ENCODE results near the gene FAM131B.

Gene FAM131B

GRCh38 chr7:143367972-143368371 is 5.5 kb upstream of the FAM131B start:
- TF ChIP-seq, protein P1, sequence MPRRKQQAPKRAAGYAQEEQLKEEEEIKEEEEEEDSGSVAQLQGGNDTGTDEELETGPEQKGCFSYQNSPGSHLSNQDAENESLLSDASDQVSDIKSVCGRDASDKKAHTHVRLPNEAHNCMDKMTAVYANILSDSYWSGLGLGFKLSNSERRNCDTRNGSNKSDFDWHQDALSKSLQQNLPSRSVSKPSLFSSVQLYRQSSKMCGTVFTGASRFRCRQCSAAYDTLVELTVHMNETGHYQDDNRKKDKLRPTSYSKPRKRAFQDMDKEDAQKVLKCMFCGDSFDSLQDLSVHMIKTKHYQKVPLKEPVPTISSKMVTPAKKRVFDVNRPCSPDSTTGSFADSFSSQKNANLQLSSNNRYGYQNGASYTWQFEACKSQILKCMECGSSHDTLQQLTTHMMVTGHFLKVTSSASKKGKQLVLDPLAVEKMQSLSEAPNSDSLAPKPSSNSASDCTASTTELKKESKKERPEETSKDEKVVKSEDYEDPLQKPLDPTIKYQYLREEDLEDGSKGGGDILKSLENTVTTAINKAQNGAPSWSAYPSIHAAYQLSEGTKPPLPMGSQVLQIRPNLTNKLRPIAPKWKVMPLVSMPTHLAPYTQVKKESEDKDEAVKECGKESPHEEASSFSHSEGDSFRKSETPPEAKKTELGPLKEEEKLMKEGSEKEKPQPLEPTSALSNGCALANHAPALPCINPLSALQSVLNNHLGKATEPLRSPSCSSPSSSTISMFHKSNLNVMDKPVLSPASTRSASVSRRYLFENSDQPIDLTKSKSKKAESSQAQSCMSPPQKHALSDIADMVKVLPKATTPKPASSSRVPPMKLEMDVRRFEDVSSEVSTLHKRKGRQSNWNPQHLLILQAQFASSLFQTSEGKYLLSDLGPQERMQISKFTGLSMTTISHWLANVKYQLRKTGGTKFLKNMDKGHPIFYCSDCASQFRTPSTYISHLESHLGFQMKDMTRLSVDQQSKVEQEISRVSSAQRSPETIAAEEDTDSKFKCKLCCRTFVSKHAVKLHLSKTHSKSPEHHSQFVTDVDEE (CRISPR knock-in tag; IDR thresholded peaks at IDR 0.05) = no peak
- TF ChIP-seq, protein P2, sequence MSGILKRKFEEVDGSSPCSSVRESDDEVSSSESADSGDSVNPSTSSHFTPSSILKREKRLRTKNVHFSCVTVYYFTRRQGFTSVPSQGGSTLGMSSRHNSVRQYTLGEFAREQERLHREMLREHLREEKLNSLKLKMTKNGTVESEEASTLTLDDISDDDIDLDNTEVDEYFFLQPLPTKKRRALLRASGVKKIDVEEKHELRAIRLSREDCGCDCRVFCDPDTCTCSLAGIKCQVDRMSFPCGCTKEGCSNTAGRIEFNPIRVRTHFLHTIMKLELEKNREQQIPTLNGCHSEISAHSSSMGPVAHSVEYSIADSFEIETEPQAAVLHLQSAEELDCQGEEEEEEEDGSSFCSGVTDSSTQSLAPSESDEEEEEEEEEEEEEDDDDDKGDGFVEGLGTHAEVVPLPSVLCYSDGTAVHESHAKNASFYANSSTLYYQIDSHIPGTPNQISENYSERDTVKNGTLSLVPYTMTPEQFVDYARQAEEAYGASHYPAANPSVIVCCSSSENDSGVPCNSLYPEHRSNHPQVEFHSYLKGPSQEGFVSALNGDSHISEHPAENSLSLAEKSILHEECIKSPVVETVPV (CRISPR knock-in tag; IDR thresholded peaks at IDR 0.05) = no peak
- TF ChIP-seq OSR1 (CRISPR knock-in tag; IDR thresholded peaks at IDR 0.05) (no peak), ESRRG (CRISPR knock-in tag; IDR thresholded peaks at IDR 0.05) (no peak), CSDC2 (CRISPR knock-in tag; IDR thresholded peaks at IDR 0.05) (no peak), PPARA (CRISPR knock-in tag; IDR thresholded peaks at IDR 0.05; ENCODE audit: borderline replicate concordance) (no peak), ZC3H10 (CRISPR knock-in tag; IDR thresholded peaks at IDR 0.05) (no peak), BACH2 (CRISPR knock-in tag; IDR thresholded peaks at IDR 0.05; ENCODE audit: borderline replicate concordance) (no peak), ZNF70 (CRISPR knock-in tag; IDR thresholded peaks at IDR 0.05) (no peak), ZFP30 (CRISPR knock-in tag; IDR thresholded peaks at IDR 0.05) (no peak), PATZ1 (CRISPR knock-in tag; IDR thresholded peaks at IDR 0.05; ENCODE audit: borderline replicate concordance) (no peak)
- TF ChIP-seq, protein P3, sequence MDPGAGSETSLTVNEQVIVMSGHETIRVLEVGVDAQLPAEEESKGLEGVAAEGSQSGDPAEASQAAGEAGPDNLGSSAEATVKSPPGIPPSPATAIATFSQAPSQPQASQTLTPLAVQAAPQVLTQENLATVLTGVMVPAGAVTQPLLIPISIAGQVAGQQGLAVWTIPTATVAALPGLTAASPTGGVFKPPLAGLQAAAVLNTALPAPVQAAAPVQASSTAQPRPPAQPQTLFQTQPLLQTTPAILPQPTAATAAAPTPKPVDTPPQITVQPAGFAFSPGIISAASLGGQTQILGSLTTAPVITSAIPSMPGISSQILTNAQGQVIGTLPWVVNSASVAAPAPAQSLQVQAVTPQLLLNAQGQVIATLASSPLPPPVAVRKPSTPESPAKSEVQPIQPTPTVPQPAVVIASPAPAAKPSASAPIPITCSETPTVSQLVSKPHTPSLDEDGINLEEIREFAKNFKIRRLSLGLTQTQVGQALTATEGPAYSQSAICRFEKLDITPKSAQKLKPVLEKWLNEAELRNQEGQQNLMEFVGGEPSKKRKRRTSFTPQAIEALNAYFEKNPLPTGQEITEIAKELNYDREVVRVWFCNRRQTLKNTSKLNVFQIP (CRISPR knock-in tag; IDR thresholded peaks at IDR 0.05; ENCODE audit: borderline replicate concordance, low read depth) = no peak
- ATAC-seq = peak; percentile 66

GRCh38 chr7:143363016-143363937 is 764 bp upstream of the FAM131B start:
- ATAC-seq = peak; percentile 2; the same call in 2 of the 3 replicates
- TF ChIP-seq ESRRG (CRISPR knock-in tag; IDR thresholded peaks at IDR 0.05) (no peak), CSDC2 (CRISPR knock-in tag; IDR thresholded peaks at IDR 0.05) (no peak), PPARA (CRISPR knock-in tag; IDR thresholded peaks at IDR 0.05; ENCODE audit: borderline replicate concordance) (no peak), ARNTL (CRISPR knock-in tag; IDR thresholded peaks at IDR 0.05; ENCODE audit: borderline replicate concordance, low read depth) (no peak), RARB (CRISPR knock-in tag; IDR thresholded peaks at IDR 0.05) (no peak), TCF4 (CRISPR knock-in tag; IDR thresholded peaks at IDR 0.05; ENCODE audit: borderline replicate concordance) (no peak), SNAI2 (CRISPR knock-in tag; IDR thresholded peaks at IDR 0.05) (no peak), ZFP3 (CRISPR knock-in tag; IDR thresholded peaks at IDR 0.05) (no peak), OSR1 (CRISPR knock-in tag; IDR thresholded peaks at IDR 0.05) (no peak), ZNF565 (CRISPR knock-in tag; conservative IDR thresholded peaks at IDR 0.05; ENCODE audit: low read depth) (no peak), ZNF70 (CRISPR knock-in tag; IDR thresholded peaks at IDR 0.05) (no peak), ZNF8 (CRISPR knock-in tag; IDR thresholded peaks at IDR 0.05) (no peak), ZC3H10 (CRISPR knock-in tag; IDR thresholded peaks at IDR 0.05) (no peak), TOX (CRISPR knock-in tag; IDR thresholded peaks at IDR 0.05; ENCODE audit: borderline replicate concordance) (no peak)
- TF ChIP-seq, protein P2 (CRISPR knock-in tag; IDR thresholded peaks at IDR 0.05) = no peak
- TF ChIP-seq, protein P4, sequence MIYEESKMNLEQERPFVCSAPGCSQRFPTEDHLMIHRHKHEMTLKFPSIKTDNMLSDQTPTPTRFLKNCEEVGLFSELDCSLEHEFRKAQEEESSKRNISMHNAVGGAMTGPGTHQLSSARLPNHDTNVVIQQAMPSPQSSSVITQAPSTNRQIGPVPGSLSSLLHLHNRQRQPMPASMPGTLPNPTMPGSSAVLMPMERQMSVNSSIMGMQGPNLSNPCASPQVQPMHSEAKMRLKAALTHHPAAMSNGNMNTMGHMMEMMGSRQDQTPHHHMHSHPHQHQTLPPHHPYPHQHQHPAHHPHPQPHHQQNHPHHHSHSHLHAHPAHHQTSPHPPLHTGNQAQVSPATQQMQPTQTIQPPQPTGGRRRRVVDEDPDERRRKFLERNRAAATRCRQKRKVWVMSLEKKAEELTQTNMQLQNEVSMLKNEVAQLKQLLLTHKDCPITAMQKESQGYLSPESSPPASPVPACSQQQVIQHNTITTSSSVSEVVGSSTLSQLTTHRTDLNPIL (CRISPR knock-in tag; IDR thresholded peaks at IDR 0.05; ENCODE audit: low read depth) = no peak

Data from SK-N-SH treated with all-trans-retinoic acid at 6 μM for 48 hours (cell line).